Measurements from ENCODE around the gene PITPNC1.
A peak's percentile ranks its signal among the peaks of the same experiment; 100 is the strongest.
"Not testable (repeated sequence)": the region's sequence is repeated elsewhere in the genome, so short reads cannot be mapped to it uniquely, and the experiment has no call there.

PITPNC1 gene

DNA sequence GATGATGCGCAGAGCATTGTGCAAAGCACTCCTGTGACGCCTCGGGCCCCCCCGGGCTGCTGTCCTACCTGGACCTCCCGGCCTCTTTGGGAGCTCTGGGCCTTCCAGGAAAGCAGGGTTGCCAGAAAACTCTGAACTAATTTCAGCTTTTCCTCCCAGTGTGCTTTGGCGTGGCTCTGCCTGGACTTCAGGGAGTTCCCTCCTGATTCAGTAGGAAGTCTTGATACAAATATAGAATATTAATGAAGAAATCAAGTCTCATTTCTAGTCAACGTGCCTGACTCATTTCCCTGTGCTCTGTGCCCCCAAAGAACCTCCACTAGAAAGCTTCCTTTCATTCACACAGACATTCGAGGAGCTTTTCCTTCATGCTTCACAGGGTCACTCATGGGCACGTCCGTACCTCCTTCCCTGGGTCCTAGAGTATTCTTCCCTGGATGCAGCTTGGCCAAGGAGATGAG lies 256.7 kb downstream of the PITPNC1 start:
- DNase-seq, result no peak

DNA sequence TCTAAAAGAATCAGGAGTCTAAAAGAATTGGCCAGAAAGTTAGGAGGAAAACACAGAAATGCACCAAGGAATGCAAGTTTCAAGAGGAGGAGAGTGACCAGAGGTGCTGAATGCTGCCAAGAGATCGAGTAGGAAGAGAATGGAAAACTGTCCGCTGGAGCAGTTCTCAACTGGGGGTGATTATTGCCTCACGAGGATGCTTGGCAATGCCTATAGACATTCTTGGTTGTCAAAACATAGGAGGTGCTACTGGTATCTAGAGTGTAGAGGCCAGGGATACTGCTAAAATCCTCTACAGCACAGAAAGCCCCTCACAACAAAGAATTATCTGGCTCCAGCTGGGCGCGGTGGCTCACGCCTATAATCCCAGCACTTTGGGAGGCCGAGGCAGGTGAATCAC lies 258.6 kb downstream of the PITPNC1 start:
- no peak for DNase-seq

DNA sequence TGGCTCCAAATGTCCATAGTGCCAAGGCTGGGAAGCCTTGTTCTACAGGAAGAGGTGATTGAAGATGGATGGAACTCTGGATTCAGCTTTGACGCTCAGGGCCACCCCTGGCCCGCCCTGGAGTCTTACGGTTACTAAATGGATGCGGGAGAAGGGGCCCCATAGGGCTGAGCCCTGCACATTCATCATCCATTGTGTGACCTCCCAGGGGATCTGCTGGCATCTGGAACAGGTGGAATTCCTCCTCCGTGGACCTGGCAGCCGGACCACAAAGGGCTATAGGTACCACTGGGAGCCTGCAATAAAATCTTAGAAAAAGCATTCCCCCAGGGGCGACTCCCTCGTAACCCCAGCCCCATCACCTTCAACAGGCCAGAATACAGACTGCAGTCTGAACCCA lies 259.2 kb downstream of the PITPNC1 start:
- no peak for DNase-seq

GRCh38 chr17:67636834-67637520 lies 259.9 kb downstream of the PITPNC1 start:
- DNase-seq, result no peak

DNA sequence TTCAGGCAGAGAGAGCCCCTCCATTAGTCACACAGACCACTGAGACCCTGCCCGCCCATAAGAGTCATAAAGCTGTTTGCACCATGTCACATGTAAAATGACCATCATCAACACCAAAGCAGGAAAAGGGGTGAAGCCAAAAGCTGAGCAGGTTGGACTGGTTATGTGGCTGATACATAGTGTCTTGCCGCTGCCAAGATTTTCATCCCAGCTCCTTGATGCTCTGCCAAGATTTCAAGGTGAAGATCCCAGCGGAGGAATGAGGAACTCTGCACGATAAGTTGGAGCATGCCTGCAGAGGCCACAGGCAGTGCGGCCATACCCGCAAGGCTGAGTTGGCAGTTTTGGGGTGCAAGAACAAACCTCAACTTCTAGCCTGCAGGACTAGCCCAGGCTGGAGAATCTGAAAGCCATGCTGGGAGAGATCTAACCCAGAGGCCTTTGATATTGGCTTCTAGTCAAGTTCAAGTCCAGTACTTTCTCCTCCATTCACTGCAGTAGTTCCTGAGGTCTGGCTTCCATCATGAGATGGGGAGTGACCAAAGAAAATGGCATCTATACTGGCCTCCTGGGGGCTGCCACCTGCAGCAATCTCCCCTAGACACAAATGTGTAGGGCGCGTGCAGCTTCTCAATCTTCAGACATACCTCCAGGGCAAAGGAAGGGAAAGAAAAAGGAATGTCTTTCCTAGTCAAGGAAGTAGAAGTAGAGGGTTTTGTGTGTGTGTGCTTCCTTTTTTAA lies 261.0 kb downstream of the PITPNC1 start:
- DNase-seq, result peak; percentile 74

- no peak for DNase-seq
Observed at GRCh38 chr17:67638871-67639270, 261.8 kb downstream of the PITPNC1 start.

GRCh38 chr17:67639555-67639954 lies 262.5 kb downstream of the PITPNC1 start:
- no peak for DNase-seq

DNA sequence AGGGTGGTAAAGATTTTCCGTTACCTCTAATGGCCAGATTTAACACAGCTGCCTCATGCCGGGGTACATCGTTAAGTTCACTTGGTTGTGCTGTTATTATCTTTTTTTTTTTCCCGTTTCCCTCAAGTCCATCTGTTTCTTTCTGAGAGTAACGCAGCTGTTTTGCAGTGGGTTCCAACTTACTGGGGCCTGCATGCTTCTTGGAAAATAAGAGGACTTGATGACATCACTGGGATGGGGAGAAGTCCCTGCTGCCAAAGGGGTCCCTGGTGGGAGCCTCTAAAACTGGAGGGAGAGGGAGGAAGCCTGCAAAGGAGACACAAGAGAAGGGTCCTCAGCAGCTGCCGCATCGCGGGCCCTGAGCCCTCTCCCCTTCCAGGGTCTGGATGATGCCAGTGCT lies 262.9 kb downstream of the PITPNC1 start:
- no peak for DNase-seq

DNA sequence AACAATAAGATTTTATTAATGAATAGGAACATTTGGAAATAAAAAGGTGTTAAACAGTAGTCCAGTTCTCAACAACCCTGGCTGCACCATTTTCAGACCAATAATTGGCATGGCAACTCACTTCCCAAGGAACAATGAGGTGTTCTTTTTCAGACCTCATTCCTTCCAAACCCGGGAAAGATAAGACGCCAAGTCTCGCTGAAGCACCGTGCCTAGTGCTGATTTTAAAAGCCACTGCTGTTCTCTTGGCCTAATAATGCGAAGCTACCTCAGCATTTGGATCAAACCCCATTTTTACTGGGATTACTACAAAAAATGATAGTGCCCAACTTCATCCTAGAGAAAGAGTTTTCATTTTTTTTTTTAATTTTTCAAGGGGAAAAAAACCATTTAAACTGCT lies 265.4 kb downstream of the PITPNC1 start:
- no peak for DNase-seq

DNA sequence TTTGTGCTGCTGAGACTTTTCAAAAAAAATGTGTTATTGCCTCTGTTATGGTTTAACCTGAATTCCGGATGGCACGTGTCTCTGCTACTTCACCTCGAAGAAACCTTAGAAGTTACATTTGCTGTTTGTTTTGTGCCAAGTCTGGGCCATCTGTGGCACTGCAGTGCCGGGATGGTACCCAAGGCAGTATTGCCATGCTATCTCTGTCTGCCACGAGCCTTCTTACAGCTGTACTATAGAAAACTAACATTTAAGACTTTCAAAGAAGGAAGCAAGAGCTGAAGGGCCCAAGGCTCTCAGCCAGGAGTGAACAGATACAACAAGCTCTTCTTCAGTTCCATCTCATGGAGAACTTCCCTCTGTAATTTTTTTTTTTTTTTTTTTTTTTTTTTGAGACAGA lies 267.0 kb downstream of the PITPNC1 start:
- DNase-seq, result no peak

GRCh38 chr17:67645195-67645594 lies 268.1 kb downstream of the PITPNC1 start:
- not testable (repeated sequence) for DNase-seq

GRCh38 chr17:67646472-67646871 lies 269.4 kb downstream of the PITPNC1 start:
- DNase-seq, result no peak

GRCh38 chr17:67647482-67647881 lies 270.4 kb downstream of the PITPNC1 start:
- DNase-seq, result no peak

DNA sequence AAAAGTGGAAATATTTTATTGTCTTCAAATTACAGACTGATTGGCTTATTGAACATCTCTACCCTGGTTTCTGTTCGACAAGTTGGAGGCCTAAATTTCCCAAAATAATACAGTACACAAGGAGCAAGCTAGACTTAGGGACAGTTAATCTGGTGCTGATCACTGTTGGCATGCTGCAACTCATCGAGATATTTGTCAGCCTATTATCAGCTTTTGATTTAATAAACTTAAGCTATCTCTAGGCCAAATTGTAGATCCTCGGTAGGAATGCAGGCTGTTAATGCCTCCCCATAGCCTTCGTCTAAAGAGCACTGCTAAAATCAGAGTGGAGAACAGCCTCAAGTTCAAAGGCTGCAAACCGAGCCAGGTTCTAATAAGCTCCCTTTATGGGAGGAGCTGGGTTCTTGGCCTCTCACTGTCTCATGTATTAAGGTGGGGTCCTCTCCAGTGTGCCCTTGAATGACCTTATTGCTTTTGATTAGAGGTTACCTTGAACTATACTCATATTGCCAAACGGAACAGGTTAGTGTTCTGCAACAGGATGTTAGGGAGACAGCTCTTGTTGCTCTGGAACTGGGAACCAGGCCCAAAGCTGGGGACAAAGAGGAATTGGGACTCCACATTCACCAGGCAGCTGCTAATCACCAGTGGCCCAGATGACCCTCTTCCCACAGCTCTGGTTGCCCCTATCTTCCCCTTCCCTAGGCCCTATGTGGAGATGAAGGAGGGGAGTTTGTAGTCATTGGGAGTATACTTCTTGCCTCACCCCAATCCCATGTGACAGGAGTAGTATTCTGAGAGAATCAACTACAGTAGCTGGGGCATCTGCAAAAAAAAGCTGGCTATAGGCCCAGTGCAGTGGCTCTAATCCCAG lies 271.2 kb downstream of the PITPNC1 start:
- no peak for DNase-seq

DNA sequence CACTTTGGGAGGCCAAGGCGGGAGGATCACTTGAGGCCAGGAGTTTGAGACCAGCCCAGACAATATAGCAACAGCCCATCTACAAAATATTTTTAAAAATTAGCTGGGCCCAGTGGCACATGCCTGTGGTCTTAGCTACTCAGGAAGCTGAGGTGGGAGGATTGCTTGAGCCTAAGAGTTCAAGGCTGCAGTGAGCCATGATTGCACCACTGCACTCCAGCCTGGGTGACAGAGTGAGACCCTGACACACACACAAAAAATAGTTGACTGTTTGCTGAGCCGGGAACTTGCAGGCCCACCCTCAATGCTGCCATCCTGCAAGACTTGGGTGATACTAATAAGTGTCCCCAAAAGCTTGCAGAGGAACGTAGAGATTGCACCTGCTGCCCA lies 271.8 kb downstream of the PITPNC1 start:
- DNase-seq, result not testable (repeated sequence)

DNA sequence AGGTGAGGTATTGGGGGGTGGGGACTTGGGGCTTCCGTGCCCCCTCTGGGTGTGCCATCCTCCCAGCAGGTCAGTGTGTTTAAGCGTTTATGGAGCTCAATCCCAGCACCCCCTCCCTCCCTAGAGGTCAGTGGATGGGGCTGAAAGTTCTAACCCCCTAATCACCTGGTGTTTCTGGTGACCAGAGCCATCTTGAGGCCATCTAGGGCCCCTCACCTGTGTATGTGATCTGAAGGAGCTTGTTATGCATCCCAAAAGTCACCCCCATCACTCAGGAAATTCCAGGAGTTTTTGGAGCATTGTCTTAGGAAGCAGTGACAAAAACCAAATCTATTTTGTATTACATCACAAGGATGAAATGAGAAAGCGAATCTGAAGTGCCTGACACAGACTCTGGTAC lies 272.8 kb downstream of the PITPNC1 start:
- no peak for DNase-seq

DNA sequence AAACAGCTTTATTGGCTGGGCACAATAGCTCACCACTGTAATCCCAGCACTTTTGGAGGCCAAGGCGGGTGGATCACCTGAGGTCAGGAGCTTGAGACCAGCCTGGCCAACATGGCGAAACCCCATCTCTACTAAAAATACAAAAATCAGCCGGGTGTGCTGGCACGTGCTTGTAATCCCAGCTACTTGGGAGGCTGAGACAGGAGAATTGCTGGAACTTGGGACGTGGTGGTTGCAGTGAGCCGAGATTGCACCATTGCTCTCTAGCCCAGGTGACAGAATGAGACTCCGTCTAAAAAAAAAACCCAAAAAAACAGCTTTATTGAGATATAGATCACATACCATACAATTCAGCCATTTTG lies 274.1 kb downstream of the PITPNC1 start:
- DNase-seq, result not testable (repeated sequence)

DNA sequence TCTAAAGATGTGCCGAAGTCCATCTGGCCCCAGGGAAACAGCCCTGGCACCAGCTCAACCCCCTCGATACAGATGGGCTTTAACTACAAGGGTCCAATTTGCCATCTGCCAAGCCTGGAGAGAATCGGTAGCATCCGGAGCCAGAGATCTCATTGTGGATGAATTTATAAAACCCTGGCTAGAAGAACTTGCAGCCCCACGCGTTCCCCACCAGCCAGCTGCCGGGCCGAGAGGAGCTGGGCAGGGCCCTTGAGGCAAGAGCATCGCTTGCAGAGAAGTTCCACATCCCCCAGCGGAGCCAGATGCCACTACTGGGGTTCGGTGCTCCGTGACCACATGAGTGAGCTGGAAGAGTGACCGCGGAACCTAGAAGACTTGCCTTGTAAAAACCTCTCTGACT lies 275.4 kb downstream of the PITPNC1 start:
- DNase-seq, result no peak

GRCh38 chr17:67655478-67656148 lies 278.5 kb downstream of the PITPNC1 start:
- no peak for DNase-seq

GRCh38 chr17:67656494-67657203 lies 279.6 kb downstream of the PITPNC1 start:
- no peak for DNase-seq

DNA sequence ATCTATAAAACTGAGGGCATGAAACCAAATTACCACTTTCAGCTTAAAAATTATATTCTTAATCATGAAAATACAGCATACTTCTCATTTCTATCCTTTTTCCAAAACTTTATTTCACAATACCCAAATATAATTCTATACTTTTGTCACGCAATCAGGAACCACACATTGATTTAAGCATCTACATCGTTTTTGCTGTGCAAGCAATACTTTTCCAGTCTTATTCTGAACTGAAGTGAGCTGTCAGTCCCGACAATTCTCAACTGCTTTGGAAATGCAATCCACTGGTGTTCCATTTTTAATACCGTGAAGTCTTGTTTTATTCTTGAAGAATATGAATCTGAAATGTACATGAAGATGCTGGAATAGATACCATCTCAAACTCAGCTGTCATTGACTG lies 280.5 kb downstream of the PITPNC1 start:
- no peak for DNase-seq

DNA sequence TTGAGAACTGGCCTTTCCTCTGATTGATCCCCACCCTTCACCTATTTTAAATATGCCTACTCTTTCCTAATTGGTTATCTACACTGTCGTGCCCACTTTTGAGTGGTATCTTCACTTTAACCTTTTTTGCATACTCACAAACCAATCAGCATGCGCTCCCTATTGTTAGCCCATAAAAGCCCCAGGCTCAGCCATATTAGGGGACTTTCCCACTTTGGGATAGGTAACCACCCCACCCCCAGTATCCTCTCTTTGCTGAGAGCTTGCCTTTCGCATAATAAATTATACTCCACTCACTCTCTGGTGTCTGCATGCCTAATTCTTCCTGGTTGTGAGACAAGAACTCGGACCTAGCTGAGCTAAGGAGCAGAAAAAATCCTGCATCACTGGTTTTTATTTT lies 281.2 kb downstream of the PITPNC1 start:
- DNase-seq, result no peak
